K562 (cell line): ENCODE data around the gene MAP3K7CL. TPM values are rescaled to one million over a fixed set of nuclear protein-coding genes. Genes with fewer than 3 reads are reported as not detected.

Source experiments
- ATAC-seq: fragments of 200-7000 bp; cut with Tn5 transposase; 3 replicates; pipeline ENCODE4 v1.9.1; 2020; ENCODE audit warnings: moderate library complexity
- BruUV-seq: library from RNA; stranded (reverse); fragments of 400-500 nt; replicated peaks from 2 replicates; lab custom pipeline; 2021; lab: Mats Ljungman, UMichigan
- CTCF ChIA-PET: fragments of 300-600 bp; formaldehyde crosslinking; extraction: SDS; loops from one replicate; lab custom pipeline; 2021; ENCODE audit warnings: low intra/inter-chr PET ratio; lab: Yijun Ruan, JAX
- POLR2A ChIA-PET: fragments of 300-600, 350-650 bp; sonication (Branson Sonifier 250); formaldehyde crosslinking; extraction: SDS; loops from one replicate; lab custom pipeline; 2021; ENCODE audit warnings: antibody characterized with exemption, inconsistent platforms; lab: Yijun Ruan, JAX
- DNase-seq, 4 experiments: peaks; one replicate each; pipeline versions ENCODE4 v3.0.0 to v3.0.0-alpha.2; 2011 to 2018; ENCODE audit warnings: low spot score in 3 of 4, mixed read lengths in 3 of 4; ENCODE audit errors: extremely low read depth in 1 of 4
- FAIRE-seq: peaks from 2 replicates; lab custom pipeline; 2011; peaks lifted over from hg19 to GRCh38; lab: Jason Lieb, UNC
- H2AFZ ChIP-seq: 2 replicates; pipeline ENCODE4 v1.6.0; 2011; ENCODE audit warnings: low read depth, low read length, control low read depth, inconsistent platforms
- H3K27ac ChIP-seq: fragments of 200-600 bp; 3 replicates; pipeline ENCODE4 v1.8.0; 2011; ENCODE audit warnings: low read depth, mild to moderate bottlenecking, control low read depth, inconsistent platforms, low read length, moderate library complexity, mixed read lengths; ENCODE audit errors: extremely low read depth
- H3K27me3 ChIP-seq, 2 experiments: fragments of 300-600 bp in 1 of 2; 2 replicates in 1 of 2; 3 replicates in 1 of 2; pipeline versions ENCODE4 v1.6.0 to v1.8.0; 2011; ENCODE audit warnings: inconsistent platforms in 2 of 2, low read length in 2 of 2, mild to moderate bottlenecking in 1 of 2, mixed read lengths in 1 of 2, moderate library complexity in 1 of 2; ENCODE audit not compliant: control insufficient read depth in 2 of 2, insufficient read depth in 2 of 2
- H3K36me3 ChIP-seq: fragments of 300-600 bp; 3 replicates; pipeline ENCODE4 v1.8.0; 2011; ENCODE audit warnings: mild to moderate bottlenecking, low read length, inconsistent platforms; ENCODE audit not compliant: control insufficient read depth, insufficient read depth
- H3K4me1 ChIP-seq, 2 experiments: fragments of 200-600 bp in 1 of 2; replicated peaks in 1 of 2; 2 replicates in 1 of 2; 3 replicates in 1 of 2; pipeline versions ENCODE4 v1.5.1 to v1.8.0; 2011; ENCODE audit warnings: inconsistent platforms in 2 of 2, low read length in 2 of 2, mild to moderate bottlenecking in 1 of 2, mixed read lengths in 1 of 2, moderate library complexity in 1 of 2; ENCODE audit not compliant: control insufficient read depth in 2 of 2, insufficient read depth in 2 of 2
- H3K4me2 ChIP-seq: 2 replicates; pipeline ENCODE4 v1.6.1; 2011; ENCODE audit warnings: low read length, control low read depth, inconsistent platforms, mixed read lengths; ENCODE audit not compliant: insufficient read depth
- H3K4me3 ChIP-seq: fragments of 200-600 bp; sonication (generic), shearing (Covaris generic); 2 replicates; pipeline ENCODE4 v1.5.1; 2016; ENCODE audit warnings: control low read depth, inconsistent platforms
- H3K79me2 ChIP-seq: fragments of 200-600 bp; 3 replicates; pipeline ENCODE4 v1.8.0; 2011; ENCODE audit warnings: low read length, inconsistent platforms; ENCODE audit not compliant: control insufficient read depth, insufficient read depth
- H3K9ac ChIP-seq, 2 experiments: 2 replicates each; pipeline versions ENCODE4 v1.6.0 to v1.6.1; 2011; ENCODE audit warnings: low read depth in 2 of 2, low read length in 2 of 2, control low read depth in 1 of 2, inconsistent platforms in 1 of 2, mild to moderate bottlenecking in 1 of 2, mixed read lengths in 1 of 2; ENCODE audit not compliant: insufficient read depth in 1 of 2
- H3K9me1 ChIP-seq: one replicate; pipeline ENCODE4 v1.6.0; 2011; ENCODE audit warnings: inconsistent platforms, mild to moderate bottlenecking, low read length, moderate library complexity; ENCODE audit not compliant: control insufficient read depth, insufficient read depth
- H3K9me3 ChIP-seq: replicated peaks from 2 replicates; pipeline ENCODE4 v1.5.1; 2011; ENCODE audit warnings: low read depth, low read length, inconsistent platforms; ENCODE audit not compliant: control insufficient read depth, insufficient read depth
- H4K20me1 ChIP-seq: replicated peaks from 2 replicates; pipeline ENCODE4 v1.6.1; 2011; ENCODE audit warnings: low read length, inconsistent platforms, mixed read lengths; ENCODE audit not compliant: control insufficient read depth, insufficient read depth
- NR4A1 ChIP-seq, 2 experiments: fragments of 250-450 bp in 1 of 2; fragments of 450-650 bp in 1 of 2; sonication (Bioruptor Pico) in 1 of 2; IDR thresholded peaks; 2 replicates each; pipeline versions ENCODE4 v1.4.0 to v1.6.1; 2016 to 2020; ENCODE audit warnings: mild to moderate bottlenecking in 2 of 2, missing compliant biosample characterization in 1 of 2, missing genetic modification characterization in 1 of 2, moderate library complexity in 1 of 2
- PML ChIP-seq: IDR thresholded peaks from 2 replicates; pipeline ENCODE4 v1.6.1; 2012; ENCODE audit warnings: low read length, inconsistent platforms
- POLR2AphosphoS2 ChIP-seq: IDR thresholded peaks from 2 replicates; pipeline ENCODE4 v1.6.1; 2012; ENCODE audit warnings: low read length, improper control_type of control experiment
- TCF7 ChIP-seq: sonication (generic); IDR thresholded peaks from 2 replicates; pipeline ENCODE4 v1.6.1; 2016; ENCODE audit warnings: antibody characterized with exemption, borderline replicate concordance
- ZBED1 ChIP-seq: IDR thresholded peaks from 2 replicates; pipeline ENCODE4 v1.6.1; 2014
- ZBTB11 ChIP-seq, 3 experiments: fragments of 200-800 bp in 1 of 3; fragments of 250-450 bp in 1 of 3; fragments of 450-650 bp in 1 of 3; sonication (Bioruptor Pico) in 1 of 3; sonication (Bioruptor generic) in 1 of 3; formaldehyde crosslinking in 1 of 3; IDR thresholded peaks; 2 replicates each; pipeline versions ENCODE4 v1.6.1 to v1.8.0; 2016 to 2022; ENCODE audit warnings: mild to moderate bottlenecking in 2 of 3, missing genetic modification characterization in 2 of 3, missing compliant biosample characterization in 1 of 3, moderate library complexity in 1 of 3
- ZKSCAN3 ChIP-seq: fragments of 250-450 bp; sonication (Bioruptor Pico); IDR thresholded peaks from 2 replicates; pipeline ENCODE4 v1.4.0; 2020
- ZNF280A ChIP-seq: fragments of 450-650 bp; IDR thresholded peaks from 2 replicates; pipeline ENCODE4 v1.6.1; 2018; ENCODE audit warnings: mild to moderate bottlenecking, low read depth; ENCODE audit not compliant: partially characterized antibody
- ZNF57 ChIP-seq: fragments of 450-650 bp; formaldehyde crosslinking; IDR thresholded peaks from 2 replicates; pipeline ENCODE4 v1.4.0; 2020; ENCODE audit warnings: mild to moderate bottlenecking, moderate library complexity
- WGBS: fragments of 100-300 bp; shearing (Covaris generic); methylation state at CpG from one replicate; pipeline ENCODE4 v1.1.6; 2016; ENCODE audit warnings: low coverage, mixed read lengths; ENCODE audit not compliant: insufficient coverage; ENCODE audit errors: missing lambda C conversion rate; 5-methylcytosine and 5-hydroxymethylcytosine counted together
- in situ Hi-C: fragments of 300-500 bp; cut with MboI; formaldehyde crosslinking; loops from 4 replicates; pipeline ENCODE4 v1.15.0; 2018; ENCODE audit warnings: inconsistent platforms, mixed read lengths
- intact Hi-C: fragments of 100-400 bp; cut with micrococcal nuclease; formaldehyde crosslinking; loops from 2 replicates; pipeline ENCODE4 v1.14.2; 2022
- polyA plus RNA-seq, 8 experiments: library from polyadenylated mRNA; depleted of rRNA in 4 of 8; stranded (reverse) in 5 of 8; unstranded in 3 of 8; fragments of >200 nt; fragmentation: Nextera tagmentation in 2 of 8; fragmentation: Illumina TruSeq in 1 of 8; extraction: Ambion mirVana in 2 of 8; extraction: Trizol in 1 of 8; gene quantifications; 2 replicates each; pipeline versions ENCODE4 v1.2.1 to v1.2.3, GENCODE V29; 2011 to 2014; ENCODE audit warnings: inconsistent platforms in 1 of 8, missing spikeins in 1 of 8
- total RNA-seq, 7 experiments: library from RNA; depleted of rRNA in 6 of 7; stranded (reverse); fragments of >200 nt in 6 of 7; fragmentation: Illumina TruSeq in 2 of 7; extraction: Trizol in 2 of 7; gene quantifications; 2 replicates each; pipeline versions ENCODE4 v1.2.1 to v1.2.3, GENCODE V29; 2011 to 2021; ENCODE audit warnings: low replicate concordance in 1 of 7
- TF ChIP-seq, protein P1 (sequence below), 2 experiments: fragments of 450-650 bp in 1 of 2; sonication (generic) in 1 of 2; formaldehyde crosslinking; conservative IDR thresholded peaks; 2 replicates each; pipeline versions ENCODE4 v1.4.0 to v1.8.1; 2020 to 2022; ENCODE audit warnings: mild to moderate bottlenecking in 1 of 2, missing genetic modification reagents in 1 of 2

The MAP3K7CL gene
- total and polyA plus RNA-seq, 9 of the 15 experiments (the other 6 are each of a cell fraction or from before 2014, with no cell fraction given): 0.13 to 0.15 (median 0.14) TPM; not detected in 6

GRCh38 chr21:29152916-29153315 is 22.5 kb downstream of the MAP3K7CL start:
- H3K27me3 ChIP-seq: peaks cover 11 to 22% of the 10 kb centered on the region in 2 experiments; a peak in 3 of 5 replicates
- H3K9me3 ChIP-seq: no peaks in the 10 kb centered on the region
- intact Hi-C loops (no loop called here), in situ Hi-C loops (no loop called here)
- POLR2A ChIA-PET: interaction anchor here (0.6 to 1.0 kb wide), 2 partner anchors 36 to 229 kb away, joined by 3 read pairs; no protein-coding TSS in a partner anchor
- BruUV-seq: no TSS peak
- no peaks in the 10 kb centered on the region; a peak in 1 of 5 replicates for H3K4me1 ChIP-seq
- H3K27ac ChIP-seq: no peak overlapping the region
- no peak overlapping the region for H2AFZ ChIP-seq
- H3K79me2 ChIP-seq: no peaks in the 10 kb centered on the region
- DNase-seq (no peak), FAIRE-seq (no peak), ATAC-seq (no peak)
- 0% methylated on average over 1 of the region's 1 CpG for WGBS
- no peaks in the 10 kb centered on the region for H3K36me3 ChIP-seq
- H3K4me3 ChIP-seq: no peak overlapping the region
- TF ChIP-seq TCF7 (no peak), POLR2AphosphoS2 (no peak), ZKSCAN3 (CRISPR knock-in tag) (no peak), ZNF57 (no peak), PML (no peak), ZBTB11 (CRISPR knock-in tag; IDR thresholded peaks at IDR 0.05) (no peak), ZNF280A (no peak), NR4A1 (CRISPR knock-in tag; IDR thresholded peaks at IDR 0.05) (no peak), NR4A1 (tag; IDR thresholded peaks at IDR 0.05) (no peak), ZBED1 (no peak)
- TF ChIP-seq, protein P1, sequence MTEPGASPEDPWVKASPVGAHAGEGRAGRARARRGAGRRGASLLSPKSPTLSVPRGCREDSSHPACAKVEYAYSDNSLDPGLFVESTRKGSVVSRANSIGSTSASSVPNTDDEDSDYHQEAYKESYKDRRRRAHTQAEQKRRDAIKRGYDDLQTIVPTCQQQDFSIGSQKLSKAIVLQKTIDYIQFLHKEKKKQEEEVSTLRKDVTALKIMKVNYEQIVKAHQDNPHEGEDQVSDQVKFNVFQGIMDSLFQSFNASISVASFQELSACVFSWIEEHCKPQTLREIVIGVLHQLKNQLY (CRISPR knock-in tag; conservative IDR thresholded peaks at IDR 0.05): no peak
- H3K9ac ChIP-seq: no peak overlapping the region
- CTCF ChIA-PET: no interaction called here
- no peaks in the 10 kb centered on the region for H4K20me1 ChIP-seq
- no peaks in the 10 kb centered on the region for H3K9me1 ChIP-seq
- no peak overlapping the region for H3K4me2 ChIP-seq
